ENCODE data around the gene CLDN1. TPM values are rescaled to one million over a fixed set of nuclear protein-coding genes. Genes with fewer than 3 reads are reported as not detected.

CLDN1 gene
- total RNA-seq, 1 experiment from 2014 or later: 27.1 TPM

GRCh38 chr3:190302212-190302867, 19.9 kb downstream of the CLDN1 start:
- Histone ChIP-seq H3K4me2 (no peak overlapping the region), H3K9me2 (ENCODE audit: insufficient read depth) (no peaks in the 10 kb centered on the region), H3K36me3 (ENCODE audit: low read depth) (peaks cover 25% of the 10 kb centered on the region), H3K4me1 (replicated peaks; ENCODE audit: insufficient read depth) (peaks cover 40% of the 10 kb centered on the region), H3K4me3 (0 out of 2 replicates have a peak overlapping the region, but pooled peaks have one; percentile 2), H2AFZ (no peak overlapping the region), H3K27me3 (ENCODE audit: insufficient read depth, low read depth) (no peaks in the 10 kb centered on the region), H3K79me2 (ENCODE audit: low read depth) (no peaks in the 10 kb centered on the region), H3F3A (ENCODE audit: insufficient read depth, low read depth) (peaks cover 15% of the 10 kb centered on the region), H4K20me1 (ENCODE audit: insufficient read depth) (no peaks in the 10 kb centered on the region), H3K9me3 (ENCODE audit: insufficient read depth, low read depth) (peaks cover 15% of the 10 kb centered on the region), H3K27ac (no peak overlapping the region)
- peak in 1 of 2 experiments; percentile 43 for DNase-seq
- intact Hi-C loops (cut with micrococcal nuclease; ENCODE audit: unreplicated experiment): loop anchor here (1.0 kb wide), 1 partner anchor 37 kb away; no protein-coding TSS in a partner anchor
- ChIA-PET POLR2A (ENCODE audit: unreplicated experiment) (interaction anchor here (0.5 to 0.6 kb wide), 2 partner anchors 89 to 122 kb away, joined by 4 to 12 read pairs; no protein-coding TSS in a partner anchor), CTCF (interaction anchor here (0.6 to 1.8 kb wide), 2 partner anchors 42 to 1047 kb away, joined by 4 to 5 read pairs; no protein-coding TSS in a partner anchor)
- TF ChIP-seq, protein P1, sequence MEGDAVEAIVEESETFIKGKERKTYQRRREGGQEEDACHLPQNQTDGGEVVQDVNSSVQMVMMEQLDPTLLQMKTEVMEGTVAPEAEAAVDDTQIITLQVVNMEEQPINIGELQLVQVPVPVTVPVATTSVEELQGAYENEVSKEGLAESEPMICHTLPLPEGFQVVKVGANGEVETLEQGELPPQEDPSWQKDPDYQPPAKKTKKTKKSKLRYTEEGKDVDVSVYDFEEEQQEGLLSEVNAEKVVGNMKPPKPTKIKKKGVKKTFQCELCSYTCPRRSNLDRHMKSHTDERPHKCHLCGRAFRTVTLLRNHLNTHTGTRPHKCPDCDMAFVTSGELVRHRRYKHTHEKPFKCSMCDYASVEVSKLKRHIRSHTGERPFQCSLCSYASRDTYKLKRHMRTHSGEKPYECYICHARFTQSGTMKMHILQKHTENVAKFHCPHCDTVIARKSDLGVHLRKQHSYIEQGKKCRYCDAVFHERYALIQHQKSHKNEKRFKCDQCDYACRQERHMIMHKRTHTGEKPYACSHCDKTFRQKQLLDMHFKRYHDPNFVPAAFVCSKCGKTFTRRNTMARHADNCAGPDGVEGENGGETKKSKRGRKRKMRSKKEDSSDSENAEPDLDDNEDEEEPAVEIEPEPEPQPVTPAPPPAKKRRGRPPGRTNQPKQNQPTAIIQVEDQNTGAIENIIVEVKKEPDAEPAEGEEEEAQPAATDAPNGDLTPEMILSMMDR (conservative IDR thresholded peaks at IDR 0.05): no peak
- TF ChIP-seq EZH2 (IDR thresholded peaks at IDR 0.05; ENCODE audit: low read depth): no peak
- BruUV-seq (replicated peaks): no TSS peak

DNA sequence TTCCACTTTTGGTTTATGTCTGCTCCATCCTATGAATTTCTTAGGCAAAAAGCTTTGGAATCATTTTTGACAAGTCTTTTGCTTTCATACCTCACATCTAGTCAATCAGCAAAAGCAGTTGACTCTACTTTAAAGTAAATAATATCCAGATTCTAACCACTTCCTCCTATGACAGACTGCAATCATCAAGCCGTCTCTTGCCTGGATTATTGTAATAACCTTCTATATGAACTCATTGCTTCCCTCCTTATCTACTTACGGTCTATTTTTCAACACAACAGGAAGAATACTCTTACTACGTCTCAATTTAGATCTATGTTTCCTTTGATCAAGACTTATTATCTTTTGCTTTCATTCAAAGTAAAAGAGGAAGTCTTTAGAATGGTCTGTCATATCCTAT, 20.7 kb downstream of the CLDN1 start:
- CTCF ChIA-PET: no interaction called here
- Histone ChIP-seq H3K4me3 (no peak overlapping the region), H2AFZ (no peak overlapping the region), H3K36me3 (ENCODE audit: low read depth) (peaks cover 18% of the 10 kb centered on the region), H3K9me3 (ENCODE audit: insufficient read depth, low read depth) (peaks cover 14% of the 10 kb centered on the region), H3F3A (ENCODE audit: insufficient read depth, low read depth) (peaks cover 12% of the 10 kb centered on the region), H3K79me2 (ENCODE audit: low read depth) (no peaks in the 10 kb centered on the region), H3K27ac (no peak overlapping the region), H3K4me1 (replicated peaks; ENCODE audit: insufficient read depth) (peaks cover 33% of the 10 kb centered on the region), H3K27me3 (ENCODE audit: insufficient read depth, low read depth) (no peaks in the 10 kb centered on the region), H4K20me1 (ENCODE audit: insufficient read depth) (no peaks in the 10 kb centered on the region), H3K4me2 (no peak overlapping the region), H3K9me2 (ENCODE audit: insufficient read depth) (no peaks in the 10 kb centered on the region)
- intact Hi-C loops (cut with micrococcal nuclease; ENCODE audit: unreplicated experiment): no loop called here
- TF ChIP-seq EZH2 (IDR thresholded peaks at IDR 0.05; ENCODE audit: low read depth): no peak
- TF ChIP-seq, protein P1 (conservative IDR thresholded peaks at IDR 0.05): no peak
- DNase-seq: no peak
- BruUV-seq (replicated peaks): no TSS peak
- POLR2A ChIA-PET (ENCODE audit: unreplicated experiment): interaction anchor here (0.5 kb wide), 1 partner anchor 88 kb away, joined by 4 read pairs; no protein-coding TSS in a partner anchor

DNA sequence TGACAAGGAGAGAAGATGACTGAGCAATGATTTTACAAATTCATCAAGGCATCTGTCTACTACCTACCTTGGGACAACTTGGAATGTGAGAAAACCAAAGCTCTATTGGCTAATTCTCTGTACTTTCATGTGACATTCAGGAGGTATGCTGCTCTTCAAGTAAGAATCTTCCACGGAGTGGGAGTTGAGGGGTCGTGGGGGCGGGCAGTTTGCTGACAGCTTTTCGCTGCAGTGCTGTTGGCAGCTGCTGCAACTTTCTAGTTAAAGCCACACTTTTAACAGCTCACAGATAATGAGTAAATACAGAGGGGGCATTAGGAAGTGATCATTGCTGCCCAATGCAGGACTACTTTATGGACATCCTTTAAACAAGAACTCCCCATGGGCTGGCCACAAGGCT, 22.3 kb downstream of the CLDN1 start:
- POLR2A ChIA-PET (ENCODE audit: unreplicated experiment): no interaction called here
- CTCF ChIA-PET: no interaction called here

More for the DNA sequence above, 22.3 kb downstream of the CLDN1 start:
- intact Hi-C loops (cut with micrococcal nuclease; ENCODE audit: unreplicated experiment): no loop called here
- Histone ChIP-seq H3K9me3 (ENCODE audit: insufficient read depth, low read depth) (peaks cover 8% of the 10 kb centered on the region), H3K79me2 (ENCODE audit: low read depth) (no peaks in the 10 kb centered on the region), H2AFZ (no peak overlapping the region), H3K9me2 (ENCODE audit: insufficient read depth) (no peaks in the 10 kb centered on the region), H3K4me1 (replicated peaks; ENCODE audit: insufficient read depth) (peaks cover 18% of the 10 kb centered on the region), H3K36me3 (ENCODE audit: low read depth) (0 out of 2 replicates have a peak, but pooled peaks cover 2% of the 10 kb centered on the region), H3K27me3 (ENCODE audit: insufficient read depth, low read depth) (no peaks in the 10 kb centered on the region), H3K4me2 (no peak overlapping the region), H3F3A (ENCODE audit: insufficient read depth, low read depth) (peaks cover 4% of the 10 kb centered on the region), H3K4me3 (no peak overlapping the region), H3K27ac (no peak overlapping the region), H4K20me1 (ENCODE audit: insufficient read depth) (no peaks in the 10 kb centered on the region)
- no peak for DNase-seq
- TF ChIP-seq EZH2 (IDR thresholded peaks at IDR 0.05; ENCODE audit: low read depth): no peak
- TF ChIP-seq, protein P1 (conservative IDR thresholded peaks at IDR 0.05): no peak
- no TSS peak for BruUV-seq (replicated peaks)
